Heart left ventricle (tissue), 16 donors: ENCODE data around the gene GALNT18. TPM values are rescaled to one million over a fixed set of nuclear protein-coding genes. Genes with fewer than 3 reads are reported as not detected.
A peak's percentile ranks its signal among the peaks of the same experiment; 100 is the strongest.

Experiments used
- ATAC-seq, 4 donors: fragments of 200-7000 bp; cut with Tn5 transposase; one replicate each; pipeline ENCODE4 v1.9.1; 2020 to 2022; ENCODE audit warnings: moderate library complexity in 4 of 4, mild to moderate bottlenecking in 3 of 4, moderate number of reproducible peaks in 1 of 4
- DNase-seq, 5 donors: peaks; one replicate each; pipeline ENCODE4 v3.0.0-alpha.2; 2020
- H3K27ac ChIP-seq, 12 donors: fragments of 200-600 bp; sonication (generic) in 4 of 12; one replicate each; pipeline versions ENCODE4 v1.5.0 to v1.8.0; 2016 to 2022; ENCODE audit warnings: mild to moderate bottlenecking in 2 of 12
- H3K27me3 ChIP-seq, 9 donors: fragments of 200-600 bp; sonication (generic) in 2 of 9; one replicate each; pipeline versions ENCODE4 v1.5.1 to v1.8.0; 2016 to 2022; ENCODE audit warnings: mild to moderate bottlenecking in 3 of 9
- H3K36me3 ChIP-seq, 9 donors: fragments of 200-600 bp; sonication (generic) in 2 of 9; one replicate each; pipeline versions ENCODE4 v1.5.0 to v1.8.0; 2018 to 2022; ENCODE audit warnings: mild to moderate bottlenecking in 2 of 9
- H3K4me1 ChIP-seq, 12 donors: fragments of 200-600 bp; sonication (generic) in 4 of 12; one replicate each; pipeline versions ENCODE4 v1.5.0 to v1.8.0; 2016 to 2022; ENCODE audit warnings: mild to moderate bottlenecking in 3 of 12
- H3K4me3 ChIP-seq, 12 donors: fragments of 200-600 bp; sonication (generic) in 4 of 12; one replicate each; pipeline versions ENCODE4 v1.5.0 to v1.8.0; 2017 to 2022; ENCODE audit warnings: mild to moderate bottlenecking in 9 of 12, moderate library complexity in 4 of 12
- H3K9me3 ChIP-seq, 12 donors: fragments of 200-600 bp; sonication (generic) in 4 of 12; one replicate each; pipeline versions ENCODE4 v1.5.0 to v1.8.0; 2016 to 2022; ENCODE audit warnings: mild to moderate bottlenecking in 1 of 12
- POLR2A ChIP-seq, 2 donors: fragments of 450-650 bp; IDR thresholded peaks; one replicate each; pipeline ENCODE4 v1.6.1; 2017; ENCODE audit warnings: antibody characterized with exemption in 2 of 2, mild to moderate bottlenecking in 2 of 2, moderate library complexity in 2 of 2
- WGBS, 4 donors: extraction: QIAGEN DNeasy Blood & Tissue Kit in 2 of 4; methylation state at CpG; one replicate each; pipeline versions ENCODE4 v1.1.5 to v1.1.7; 2013 to 2018; 5-methylcytosine and 5-hydroxymethylcytosine counted together
- intact Hi-C, 10 donors: fragments of 100-400 bp; cut with DNase I; formaldehyde crosslinking; loops; one replicate each; pipeline versions ENCODE4 v1.11.1 to v1.14.2; 2022
- polyA plus RNA-seq, 2 donors: library from polyadenylated mRNA; stranded (reverse); fragments of 200-250 nt; gene quantifications; one replicate each; pipeline ENCODE4 v1.2.3, GENCODE V29; 2013
- total RNA-seq, 9 donors: library from RNA; depleted of rRNA in 2 of 9; stranded (reverse); fragments of >200 nt in 2 of 9; fragmentation: NEBNext Ultra II Directional in 3 of 9; extraction: Animal tissue kit (Norgen Biotek cat#: 25700) in 3 of 9; gene quantifications; one replicate each; pipeline versions ENCODE4 v1.1.0 to v1.2.4, GENCODE V29; 2016 to 2023
- TF ChIP-seq, protein P1 (sequence below), 12 donors: fragments of 200-600 bp; sonication (generic) in 4 of 12; IDR thresholded peaks; one replicate each; pipeline versions ENCODE4 v1.5.0 to v1.8.0; 2018 to 2022; ENCODE audit warnings: antibody characterized with exemption in 12 of 12, mild to moderate bottlenecking in 5 of 12
- donor health status: ischemic (EF 13 %, LVEDD 7.1; RV severe dilation, severe dysfunction).
- donor health status: healthy with polysubstance abuse.
- donor health status: DM: no; HTN: yes; CAD: no.
- donor health status: DM: no; HTN: no; CAD: no.
- donor health status: ischemic (EF 25% LVEDD 6.9; RV normal size, moderate dysfunction).
- donor health status: ischemic (EF 25% LVEDD 5.7; RV mildly dilated, moderate dysfunction).
- donor health status: healthy.
- donor health status: DM: yes; HTN: yes; CAD: no.
- donor health status: ischemic (EF 35%, LVEDD 5.7; RV mildly dilated, moderate dysfunction).
- donor health status: nonischemic (EF 11% LVEDD 7.7; RV severe dilation, severe dysfunction).
- donor health status: DM: yes; HTN: yes; CAD: no.
- donor health status: PGD.
- donor health status: ischemic (EF 29% LVEDD 5.4; RV normal size, mild dysfunction).
- donor health status: nonischemic (EF 23%, LVEDD 6.1; RV moderate dilation, normal function).

Gene GALNT18
- total and polyA plus RNA-seq, 11 donors: 9.0 to 31.8 (median 17.3) TPM

DNA sequence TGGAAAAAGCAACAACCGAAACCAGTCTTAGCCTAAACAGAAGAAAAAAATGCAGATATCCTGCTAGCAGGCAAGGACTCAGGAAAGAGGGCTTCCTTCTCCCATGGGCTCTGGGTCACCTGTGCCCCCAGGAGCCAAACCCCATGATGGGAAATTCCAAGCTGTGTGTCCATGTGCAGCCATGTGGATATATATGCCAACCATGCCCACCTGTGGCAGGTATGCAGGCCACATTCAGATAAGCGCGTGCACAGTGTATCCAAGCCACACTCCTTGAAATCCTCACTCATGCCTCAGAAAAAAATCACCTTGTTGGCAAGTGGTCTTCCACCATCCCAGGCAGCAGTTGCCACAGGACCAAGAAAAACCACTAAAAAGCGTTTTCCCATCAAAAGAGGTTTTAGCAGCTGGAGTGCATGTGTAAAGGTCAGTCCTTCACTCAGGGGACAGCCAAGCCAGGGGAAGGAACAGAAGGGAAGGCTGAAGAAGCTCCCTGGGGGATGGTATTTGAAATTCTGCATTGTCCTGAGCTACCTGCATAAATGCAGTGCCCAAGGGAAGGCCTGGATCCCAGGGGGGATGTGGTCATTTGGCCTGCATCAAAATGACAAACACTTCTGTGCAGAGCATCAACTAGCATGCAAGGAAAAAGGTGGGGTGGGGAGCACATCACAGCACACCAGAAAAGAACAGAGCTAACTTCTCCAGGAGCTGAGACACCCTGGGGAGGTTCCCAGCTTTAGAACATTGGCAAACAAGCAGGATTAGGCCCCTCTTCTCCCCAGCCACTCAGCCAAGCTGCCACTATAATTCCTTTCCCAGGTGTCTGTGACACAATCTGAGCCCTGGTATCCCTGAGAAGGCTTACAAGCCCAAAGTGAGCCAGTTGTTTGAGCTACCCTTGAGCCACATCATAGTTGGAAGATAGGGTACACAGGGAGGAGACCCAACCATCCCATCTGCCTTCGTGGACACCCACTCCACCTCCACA lies 76.2 kb downstream of the GALNT18 start:
- Histone ChIP-seq H3K4me1 (peaks cover 0 to 78% (median 41%) of the 10 kb centered on the region in 12 donors), H3K4me3 (no peak overlapping the region), H3K27ac (peak overlapping the region in 8 of 12 donors; percentile 73 to 87 (median 81)), H3K27me3 (no peaks in the 10 kb centered on the region), H3K36me3 (no peaks in the 10 kb centered on the region), H3K9me3 (no peaks in the 10 kb centered on the region)
- WGBS, 4 donors: 82 to 85% (median 83%) methylated on average over 5 of the region's 5 CpGs
- no peak for TF ChIP-seq POLR2A (IDR thresholded peaks at IDR 0.05)
- TF ChIP-seq, protein P1, sequence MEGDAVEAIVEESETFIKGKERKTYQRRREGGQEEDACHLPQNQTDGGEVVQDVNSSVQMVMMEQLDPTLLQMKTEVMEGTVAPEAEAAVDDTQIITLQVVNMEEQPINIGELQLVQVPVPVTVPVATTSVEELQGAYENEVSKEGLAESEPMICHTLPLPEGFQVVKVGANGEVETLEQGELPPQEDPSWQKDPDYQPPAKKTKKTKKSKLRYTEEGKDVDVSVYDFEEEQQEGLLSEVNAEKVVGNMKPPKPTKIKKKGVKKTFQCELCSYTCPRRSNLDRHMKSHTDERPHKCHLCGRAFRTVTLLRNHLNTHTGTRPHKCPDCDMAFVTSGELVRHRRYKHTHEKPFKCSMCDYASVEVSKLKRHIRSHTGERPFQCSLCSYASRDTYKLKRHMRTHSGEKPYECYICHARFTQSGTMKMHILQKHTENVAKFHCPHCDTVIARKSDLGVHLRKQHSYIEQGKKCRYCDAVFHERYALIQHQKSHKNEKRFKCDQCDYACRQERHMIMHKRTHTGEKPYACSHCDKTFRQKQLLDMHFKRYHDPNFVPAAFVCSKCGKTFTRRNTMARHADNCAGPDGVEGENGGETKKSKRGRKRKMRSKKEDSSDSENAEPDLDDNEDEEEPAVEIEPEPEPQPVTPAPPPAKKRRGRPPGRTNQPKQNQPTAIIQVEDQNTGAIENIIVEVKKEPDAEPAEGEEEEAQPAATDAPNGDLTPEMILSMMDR (IDR thresholded peaks at IDR 0.05): no peak
- DNase-seq (no peak), ATAC-seq (peak in 1 of 4 donors; percentile 16)
- intact Hi-C loops: loop anchor here in 1 of 10 donors (10.0 kb wide), 1 partner anchor 69 kb away; no protein-coding TSS in a partner anchor

DNA sequence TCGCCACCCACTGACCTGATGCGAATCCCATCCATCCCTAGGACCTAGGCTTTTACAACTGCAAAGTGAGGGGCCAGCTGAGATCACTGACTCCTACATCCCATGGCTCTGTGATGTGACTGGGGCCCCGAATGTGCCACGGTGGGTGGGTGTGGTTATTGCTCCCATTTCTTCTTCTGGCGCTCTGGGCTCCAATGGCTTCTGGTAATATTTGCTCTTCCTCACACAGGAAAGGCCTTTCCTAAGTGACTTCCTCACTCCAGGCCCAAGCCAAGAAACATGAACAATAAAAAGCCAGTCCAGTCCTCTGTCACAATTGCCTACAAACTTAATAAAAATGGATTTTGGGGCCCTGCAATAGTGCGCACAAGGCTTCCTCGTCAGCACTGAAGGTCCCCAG lies 78.1 kb downstream of the GALNT18 start:
- H3K36me3 ChIP-seq: no peaks in the 10 kb centered on the region
- peaks cover 9 to 83% (median 44%) of the 10 kb centered on the region in 12 donors for H3K4me1 ChIP-seq
- no peaks in the 10 kb centered on the region for H3K27me3 ChIP-seq
- intact Hi-C loops: loop anchor here in 2 of 10 donors (5.0 to 10.0 kb wide), 2 partner anchors 39 to 71 kb away; no protein-coding TSS in a partner anchor
- peak overlapping the region; percentile 12 to 94 (median 80) for H3K27ac ChIP-seq
- DNase-seq: peak in 2 of 5 donors; percentile 49 to 53
- no peaks in the 10 kb centered on the region for H3K9me3 ChIP-seq
- ATAC-seq: peak; percentile 44 to 83 (median 50)
- H3K4me3 ChIP-seq: no peak overlapping the region
- no peak for TF ChIP-seq POLR2A (IDR thresholded peaks at IDR 0.05)
- TF ChIP-seq, protein P1 (IDR thresholded peaks at IDR 0.05): no peak
- 60 to 77% (median 73%) methylated on average over 7 of the region's 7 CpGs for WGBS, 4 donors

DNA sequence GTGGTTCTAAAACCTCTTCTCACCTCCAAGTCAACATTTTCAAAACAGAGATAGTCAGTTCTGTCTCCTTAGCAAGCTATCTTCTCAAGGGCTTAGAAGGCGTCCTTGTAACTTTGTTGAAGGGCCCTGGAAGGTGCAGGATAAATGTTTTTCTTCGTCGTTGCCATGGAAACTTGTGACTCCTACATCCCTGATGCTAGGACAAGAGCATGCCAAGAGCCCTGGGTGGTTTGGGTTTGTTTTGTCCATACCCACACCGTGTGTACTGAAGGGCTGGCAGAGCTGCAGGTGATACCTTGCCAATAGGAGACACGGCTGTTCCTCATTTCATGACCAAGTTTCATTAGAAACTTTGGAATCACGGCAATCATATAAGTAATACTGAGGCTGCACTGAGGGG lies 81.6 kb downstream of the GALNT18 start:
- peak overlapping the region in 5 of 12 donors; percentile 82 to 91 (median 86) for H3K27ac ChIP-seq
- H3K4me1 ChIP-seq: peaks cover 29 to 88% (median 66%) of the 10 kb centered on the region in 12 donors
- H3K27me3 ChIP-seq: no peaks in the 10 kb centered on the region
- intact Hi-C loops: loop anchor here in 2 of 10 donors (5.0 to 10.0 kb wide), 2 partner anchors 42 to 75 kb away; no protein-coding TSS in a partner anchor
- ATAC-seq (no peak), DNase-seq (no peak)
- no peaks in the 10 kb centered on the region for H3K9me3 ChIP-seq
- H3K4me3 ChIP-seq: no peak overlapping the region
- TF ChIP-seq, protein P1 (IDR thresholded peaks at IDR 0.05): no peak
- 91 to 95% (median 93%) methylated on average over 6 of the region's 6 CpGs for WGBS, 4 donors
- H3K36me3 ChIP-seq: no peaks in the 10 kb centered on the region
